Measurements from ENCODE around the gene NDUFS5.
A peak's percentile ranks its signal among the peaks of the same experiment; 100 is the strongest.
"Not testable (repeated sequence)": the region's sequence is repeated elsewhere in the genome, so short reads cannot be mapped to it uniquely, and the experiment has no call there.

NDUFS5 gene

GRCh38 chr1:39026051-39026865 lies at the start of gene NDUFS5:
NDUFS5 (plus strand) TSS chr1:39026350; CDS start chr1:39028725, 2,375 bp downstream.
- DNase-seq: peak; percentile 91

- DNase-seq: not testable (repeated sequence)
Measured at GRCh38 chr1:38977399-38978244, 48.5 kb upstream of the NDUFS5 start.

- DNase-seq: not testable (repeated sequence)
Measured at GRCh38 chr1:38978245-38978542, 48.0 kb upstream of the NDUFS5 start.

GRCh38 chr1:38979380-38979779 lies 46.8 kb upstream of the NDUFS5 start:
- not testable (repeated sequence) for DNase-seq

- DNase-seq: no peak
Measured at GRCh38 chr1:38989979-38990378, 36.2 kb upstream of the NDUFS5 start.

- DNase-seq: peak; percentile 46
Measured at GRCh38 chr1:38990386-38990737, 35.8 kb upstream of the NDUFS5 start.

GRCh38 chr1:38990738-38991637 lies 35.2 kb upstream of the NDUFS5 start, which contains the start of gene AKIRIN1:
AKIRIN1 (plus strand) TSS chr1:38991276; CDS start chr1:38991381, 105 bp downstream.
- DNase-seq: peak; percentile 92

GRCh38 chr1:38991638-38992411 lies 34.3 kb upstream of the NDUFS5 start:
- DNase-seq: peak; percentile 21

- DNase-seq: no peak
Measured at GRCh38 chr1:38992412-38993111, 33.6 kb upstream of the NDUFS5 start.

- no peak for DNase-seq
Measured at GRCh38 chr1:38994196-38994595, 32.0 kb upstream of the NDUFS5 start.

- no peak for DNase-seq
Measured at GRCh38 chr1:38997034-38997900, 28.9 kb upstream of the NDUFS5 start.

GRCh38 chr1:38997901-38998190 lies 28.3 kb upstream of the NDUFS5 start:
- DNase-seq: no peak

- DNase-seq: no peak
Measured at GRCh38 chr1:39001516-39002421, 24.4 kb upstream of the NDUFS5 start.

- no peak for DNase-seq
Measured at GRCh38 chr1:39003281-39003680, 22.9 kb upstream of the NDUFS5 start.

GRCh38 chr1:39003794-39004193 lies 22.4 kb upstream of the NDUFS5 start:
- DNase-seq: no peak

- no peak for DNase-seq
Measured at GRCh38 chr1:39006287-39006686, 19.9 kb upstream of the NDUFS5 start.

- no peak for DNase-seq
Measured at GRCh38 chr1:39006726-39007645, 19.2 kb upstream of the NDUFS5 start.

- not testable (repeated sequence) for DNase-seq
Measured at GRCh38 chr1:39014956-39015355, 11.2 kb upstream of the NDUFS5 start.
